B cell (primary cell): Measurements from ENCODE around the gene PIGQ. TPM values are rescaled to one million over a fixed set of nuclear protein-coding genes. Genes with fewer than 3 reads are reported as not detected.

Source experiments
- ATAC-seq: fragments of 200-7000 bp; cut with Tn5 transposase; one replicate; pipeline ENCODE4 v1.10.0; 2021; ENCODE audit warnings: low read depth, mild to moderate bottlenecking, moderate number of reproducible peaks, moderate library complexity
- CTCF ChIA-PET: fragments of 350-600 bp; sonication (Branson Sonifier 250); formaldehyde crosslinking; loops from one replicate; lab custom pipeline; 2021; ENCODE audit warnings: antibody characterized with exemption, inconsistent platforms; lab: Charles Lee
- POLR2A ChIA-PET: fragments of 350-600 bp; sonication (Branson Sonifier 250); formaldehyde crosslinking; loops from one replicate; lab custom pipeline; 2021; ENCODE audit warnings: antibody characterized with exemption; lab: Charles Lee
- DNase-seq: peaks from one replicate; pipeline ENCODE4 v3.0.0; 2013
- H2AFZ ChIP-seq: 2 replicates; pipeline ENCODE4 v1.6.1; 2012; ENCODE audit warnings: mild to moderate bottlenecking, low read depth, low read length; ENCODE audit not compliant: insufficient read depth, poor library complexity, severe bottlenecking
- H3K27ac ChIP-seq, 2 donors: 1 replicate in 1 of 2; 2 replicates in 1 of 2; pipeline ENCODE4 v1.5.1; 2012 to 2013; ENCODE audit warnings: low read length in 2 of 2, mild to moderate bottlenecking in 2 of 2, moderate library complexity in 1 of 2
- H3K27me3 ChIP-seq, 4 experiments: fragments of 200-600 bp in 1 of 4; sonication (generic) in 1 of 4; replicated peaks in 1 of 4; 1 replicate in 2 of 4; 2 replicates in 2 of 4; pipeline versions ENCODE4 v1.6.1 to v1.7.0; 2013 to 2016; ENCODE audit warnings: low read length in 3 of 4, mild to moderate bottlenecking in 2 of 4, mixed read lengths in 1 of 4, moderate library complexity in 1 of 4; ENCODE audit not compliant: insufficient read depth in 4 of 4, control insufficient read depth in 3 of 4; ENCODE audit errors: control extremely low read depth in 1 of 4
- H3K36me3 ChIP-seq, 2 experiments: replicated peaks in 1 of 2; 1 replicate in 1 of 2; 2 replicates in 1 of 2; pipeline versions ENCODE4 v1.6.1 to v1.7.1; 2013; ENCODE audit warnings: low read length in 1 of 2; ENCODE audit not compliant: insufficient read depth in 2 of 2, control insufficient read depth in 1 of 2; ENCODE audit errors: control extremely low read depth in 1 of 2, extremely low read depth in 1 of 2
- H3K4me1 ChIP-seq, 2 donors: fragments of 200-600 bp in 1 of 2; sonication (generic) in 1 of 2; 1 replicate in 1 of 2; 2 replicates in 1 of 2; pipeline versions ENCODE4 v1.5.1 to v1.6.1; 2013 to 2017; ENCODE audit warnings: low read length in 2 of 2; ENCODE audit not compliant: control insufficient read depth in 2 of 2, insufficient read depth in 2 of 2
- H3K4me2 ChIP-seq: replicated peaks from 2 replicates; pipeline ENCODE3; 2012; ENCODE audit warnings: mild to moderate bottlenecking, low read depth, low read length; ENCODE audit not compliant: poor library complexity, severe bottlenecking
- H3K4me3 ChIP-seq, 5 experiments: fragments of 200-600 bp in 1 of 5; sonication (generic) in 1 of 5; 1 replicate in 3 of 5; 2 replicates in 2 of 5; pipeline versions ENCODE4 v1.5.1 to v1.7.0; 2011 to 2016; ENCODE audit warnings: low read length in 4 of 5, mild to moderate bottlenecking in 4 of 5, low read depth in 2 of 5, control low read depth in 1 of 5, moderate library complexity in 1 of 5; ENCODE audit not compliant: insufficient read depth in 1 of 5; ENCODE audit errors: control extremely low read depth in 1 of 5, extremely low read depth in 1 of 5
- H3K79me2 ChIP-seq: fragments of 200-600 bp; sonication (generic); one replicate; pipeline ENCODE4 v1.6.0; 2016; ENCODE audit warnings: low read length; ENCODE audit not compliant: control insufficient read depth, insufficient read depth
- H3K9ac ChIP-seq: fragments of 200-600 bp; sonication (generic); 2 replicates; pipeline ENCODE4 v1.6.1; 2017; ENCODE audit warnings: mild to moderate bottlenecking, low read length, moderate library complexity
- H3K9me3 ChIP-seq, 3 donors: one replicate each; pipeline versions ENCODE4 v1.6.1 to v1.7.1; 2013; ENCODE audit warnings: low read length in 2 of 3; ENCODE audit not compliant: control insufficient read depth in 2 of 3, insufficient read depth in 1 of 3; ENCODE audit errors: control extremely low read depth in 1 of 3
- H4K20me1 ChIP-seq: 2 replicates; pipeline ENCODE4 v1.6.0; 2012; ENCODE audit warnings: mild to moderate bottlenecking, low read length; ENCODE audit not compliant: insufficient read depth, control insufficient read depth, poor library complexity, severe bottlenecking
- H3K27ac Mint-ChIP-seq: one replicate; pipeline ENCODE4 v1.8.0; 2021; ENCODE audit warnings: mixed read lengths
- H3K27me3 Mint-ChIP-seq: one replicate; pipeline ENCODE4 v1.8.0; 2021; ENCODE audit warnings: mixed read lengths
- H3K4me1 Mint-ChIP-seq: one replicate; pipeline ENCODE4 v1.8.0; 2021; ENCODE audit warnings: mixed read lengths
- H3K4me3 Mint-ChIP-seq: one replicate; pipeline ENCODE4 v1.8.0; 2021; ENCODE audit warnings: mixed read lengths
- H3K9me3 Mint-ChIP-seq: one replicate; pipeline ENCODE4 v1.8.0; 2022; ENCODE audit warnings: mixed read lengths; ENCODE audit not compliant: insufficient read depth
- EZH2 ChIP-seq: IDR thresholded peaks from 2 replicates; pipeline ENCODE4 v1.6.1; 2012; ENCODE audit warnings: borderline replicate concordance, low read depth, mild to moderate bottlenecking, moderate library complexity, low read length; ENCODE audit not compliant: insufficient read depth, poor library complexity, severe bottlenecking
- WGBS: methylation state at CpG from one replicate; pipeline ENCODE4 v1.1.5; 2013; ENCODE audit warnings: missing lambda C conversion rate; ENCODE audit not compliant: insufficient coverage; 5-methylcytosine and 5-hydroxymethylcytosine counted together
- intact Hi-C: fragments of 100-400 bp; cut with micrococcal nuclease; formaldehyde crosslinking; loops from one replicate; pipeline ENCODE4 v1.10.0; 2022
- polyA plus RNA-seq: library from polyadenylated mRNA; depleted of rRNA; stranded (reverse); fragments of >200 nt; gene quantifications from 2 replicates; pipeline ENCODE4 v1.2.3, GENCODE V29; 2012
- total RNA-seq, 2 donors: library from RNA; stranded (reverse); fragments of 120-200 nt in 1 of 2; gene quantifications; 1 replicate in 1 of 2; 2 replicates in 1 of 2; pipeline versions ENCODE4 v1.2.3 to v1.2.4, GENCODE V29; 2013 to 2022
- TF ChIP-seq, protein P1 (sequence below): fragments of 200-600 bp; IDR thresholded peaks from one replicate; pipeline ENCODE4 v1.8.0; 2022; ENCODE audit warnings: antibody characterized with exemption, mild to moderate bottlenecking

PIGQ gene
- total and polyA plus RNA-seq, 2 donors (not counting 1 experiment from before 2014, with no cell fraction given) = 56.9 to 68.5 TPM

DNA sequence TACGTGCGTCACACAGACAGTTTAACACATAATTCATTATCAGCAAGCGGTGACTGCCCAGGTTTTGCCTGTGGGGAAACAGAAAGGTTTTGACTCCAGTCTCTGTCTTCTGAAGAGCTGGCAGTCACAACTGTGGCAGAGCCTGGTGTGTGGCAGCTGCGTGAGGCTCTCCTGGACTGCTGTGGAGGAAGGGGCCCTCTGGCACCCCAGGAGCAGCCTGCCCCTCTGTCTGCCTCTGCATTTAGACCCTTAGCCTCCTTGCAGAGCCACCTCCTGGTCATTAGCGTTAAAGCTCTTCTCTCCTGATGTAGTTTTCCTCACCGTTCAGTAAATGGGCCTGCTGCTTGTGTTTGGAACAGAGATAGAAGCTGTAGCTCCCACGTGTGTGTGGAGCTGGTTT, 31.0 kb downstream of the PIGQ start:
- Histone ChIP-seq H3K4me2 (no peak overlapping the region), H2AFZ (no peak overlapping the region), H3K36me3 (peaks cover 0 to 13% of the 10 kb centered on the region in 2 experiments), H4K20me1 (peaks cover 17% of the 10 kb centered on the region), H3K27me3 (no peaks in the 10 kb centered on the region), H3K9ac (no peak overlapping the region), H3K27ac (no peak overlapping the region), H3K9me3 (peaks cover 0 to 17% (median 5%) of the 10 kb centered on the region in 3 donors), H3K4me1 (no peaks in the 10 kb centered on the region), H3K79me2 (peaks cover 69% of the 10 kb centered on the region), H3K4me3 (no peak overlapping the region)
- ATAC-seq = no peak
- intact Hi-C loops = no loop called here
- Mint-ChIP-seq H3K9me3 (no peaks in the 10 kb centered on the region), H3K4me1 (peaks cover 2% of the 10 kb centered on the region), H3K4me3 (no peak overlapping the region), H3K27me3 (no peaks in the 10 kb centered on the region), H3K27ac (no peak overlapping the region)
- TF ChIP-seq, protein P1, sequence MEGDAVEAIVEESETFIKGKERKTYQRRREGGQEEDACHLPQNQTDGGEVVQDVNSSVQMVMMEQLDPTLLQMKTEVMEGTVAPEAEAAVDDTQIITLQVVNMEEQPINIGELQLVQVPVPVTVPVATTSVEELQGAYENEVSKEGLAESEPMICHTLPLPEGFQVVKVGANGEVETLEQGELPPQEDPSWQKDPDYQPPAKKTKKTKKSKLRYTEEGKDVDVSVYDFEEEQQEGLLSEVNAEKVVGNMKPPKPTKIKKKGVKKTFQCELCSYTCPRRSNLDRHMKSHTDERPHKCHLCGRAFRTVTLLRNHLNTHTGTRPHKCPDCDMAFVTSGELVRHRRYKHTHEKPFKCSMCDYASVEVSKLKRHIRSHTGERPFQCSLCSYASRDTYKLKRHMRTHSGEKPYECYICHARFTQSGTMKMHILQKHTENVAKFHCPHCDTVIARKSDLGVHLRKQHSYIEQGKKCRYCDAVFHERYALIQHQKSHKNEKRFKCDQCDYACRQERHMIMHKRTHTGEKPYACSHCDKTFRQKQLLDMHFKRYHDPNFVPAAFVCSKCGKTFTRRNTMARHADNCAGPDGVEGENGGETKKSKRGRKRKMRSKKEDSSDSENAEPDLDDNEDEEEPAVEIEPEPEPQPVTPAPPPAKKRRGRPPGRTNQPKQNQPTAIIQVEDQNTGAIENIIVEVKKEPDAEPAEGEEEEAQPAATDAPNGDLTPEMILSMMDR = no peak
- TF ChIP-seq EZH2 = no peak
- CTCF ChIA-PET = interaction anchor here (1.7 to 1.8 kb wide), 2 partner anchors 9 to 22 kb away, joined by 4 to 5 read pairs; no protein-coding TSS in a partner anchor
- 20% methylated on average over 2 of the region's 7 CpGs for WGBS
- DNase-seq = no peak
- POLR2A ChIA-PET = no interaction called here

DNA sequence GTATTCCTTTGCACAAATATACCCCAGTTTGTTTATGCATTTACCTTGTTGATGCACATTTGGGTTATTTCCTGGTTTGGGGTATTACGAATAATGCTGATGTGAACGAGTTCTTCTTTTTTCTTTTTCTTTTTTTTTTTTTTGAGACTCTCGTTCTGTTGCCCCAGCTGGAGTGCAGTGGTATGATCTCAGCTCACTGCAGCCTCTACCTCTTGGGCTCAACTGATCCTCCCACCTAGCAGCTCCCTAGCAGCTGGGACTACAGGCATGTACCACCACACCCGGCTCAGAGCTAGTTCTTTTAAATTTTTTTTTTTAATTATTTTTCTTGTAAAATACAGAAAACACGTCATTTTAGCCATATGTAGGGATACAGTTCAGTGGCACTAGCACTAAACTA, 34.2 kb downstream of the PIGQ start:
- TF ChIP-seq, protein P1 = no peak
- no peak for TF ChIP-seq EZH2
- no peaks in the 10 kb centered on the region for H3K4me1 ChIP-seq
- peaks cover 31% of the 10 kb centered on the region for H4K20me1 ChIP-seq
- ChIA-PET POLR2A (interaction anchor here (0.5 kb wide), 1 partner anchor 33 kb away, joined by 4 read pairs; no protein-coding TSS in a partner anchor), CTCF (interaction anchor here (0.7 kb wide), 1 partner anchor 17 kb away, joined by 3 read pairs; no protein-coding TSS in a partner anchor)
- H3K9me3 ChIP-seq = peaks cover 0 to 26% (median 10%) of the 10 kb centered on the region in 3 donors
- no peak overlapping the region for H2AFZ ChIP-seq
- no peaks in the 10 kb centered on the region for H3K9me3 Mint-ChIP-seq
- H3K4me2 ChIP-seq = no peak overlapping the region
- H3K27ac ChIP-seq = no peak overlapping the region
- H3K79me2 ChIP-seq = peaks cover 80% of the 10 kb centered on the region
- intact Hi-C loops = no loop called here
- H3K9ac ChIP-seq = no peak overlapping the region
- no CpG with 5 or more reads among the region's 5 CpGs for WGBS
- no peaks in the 10 kb centered on the region for H3K27me3 Mint-ChIP-seq
- no peak for DNase-seq
- ATAC-seq = no peak
- peaks cover 0 to 10% of the 10 kb centered on the region in 2 experiments for H3K36me3 ChIP-seq
- no peak overlapping the region for H3K4me3 Mint-ChIP-seq
- H3K27ac Mint-ChIP-seq = no peak overlapping the region
- H3K4me1 Mint-ChIP-seq = peaks cover 4% of the 10 kb centered on the region
- H3K4me3 ChIP-seq = no peak overlapping the region
- H3K27me3 ChIP-seq = no peaks in the 10 kb centered on the region
